HUES6 (cell line): Measurements from ENCODE around the gene ZNF223.
A peak's percentile ranks its signal among the peaks of the same experiment; 100 is the strongest.

Experiments used
- H3K27ac ChIP-seq: 2 replicates; pipeline ENCODE4 v1.7.0; 2013; ENCODE audit warnings: low read depth, mild to moderate bottlenecking, low read length, inconsistent platforms
- H3K27me3 ChIP-seq: 2 replicates; pipeline ENCODE4 v1.6.1; 2013; ENCODE audit warnings: low read length; ENCODE audit not compliant: control insufficient read depth, insufficient read depth
- H3K36me3 ChIP-seq: 2 replicates; pipeline ENCODE4 v1.6.1; 2013; ENCODE audit warnings: low read length; ENCODE audit not compliant: control insufficient read depth, insufficient read depth
- H3K4me1 ChIP-seq: 2 replicates; pipeline ENCODE4 v1.6.1; 2013; ENCODE audit warnings: low read length; ENCODE audit not compliant: control insufficient read depth, insufficient read depth
- H3K4me3 ChIP-seq: 2 replicates; pipeline ENCODE4 v1.5.1; 2013; ENCODE audit warnings: low read depth, low read length
- H3K9ac ChIP-seq: one replicate; pipeline ENCODE4 v1.6.1; 2013; ENCODE audit warnings: mild to moderate bottlenecking, low read length
- H3K9me3 ChIP-seq: 2 replicates; pipeline ENCODE4 v1.6.1; 2013; ENCODE audit warnings: low read depth, low read length; ENCODE audit not compliant: control insufficient read depth, insufficient read depth

ZNF223 gene

GRCh38 chr19:44025217-44025936, 26.5 kb upstream of the ZNF223 start, which contains the start of gene ZNF222:
TSS of gene ZNF222 (plus strand) at chr19:44025379. CDS start at chr19:44025437, 58 bp downstream.
- H3K9me3 ChIP-seq, result peaks cover 11% of the 10 kb centered on the region
- H3K36me3 ChIP-seq, result peaks cover 38% of the 10 kb centered on the region
- H3K27me3 ChIP-seq, result peaks cover 9% of the 10 kb centered on the region
- peak within 1 kb of the TSS; percentile 74 for H3K9ac ChIP-seq
- H3K4me1 ChIP-seq, result no peaks in the 10 kb centered on the region
- H3K4me3 ChIP-seq, result peak within 1 kb of the TSS; percentile 94
- H3K27ac ChIP-seq, result no peak within 1 kb of the TSS

GRCh38 chr19:44026622-44027021, 25.2 kb upstream of the ZNF223 start:
- Histone ChIP-seq H3K4me3 (no peak overlapping the region), H3K27ac (no peak overlapping the region), H3K9ac (no peak overlapping the region), H3K4me1 (no peaks in the 10 kb centered on the region), H3K36me3 (peaks cover 50% of the 10 kb centered on the region), H3K27me3 (no peaks in the 10 kb centered on the region; the same call in none of the 2 replicates), H3K9me3 (peaks cover 21% of the 10 kb centered on the region)

- Histone ChIP-seq H3K9me3 (peaks cover 40% of the 10 kb centered on the region), H3K4me1 (no peaks in the 10 kb centered on the region), H3K9ac (no peak overlapping the region), H3K36me3 (peaks cover 57% of the 10 kb centered on the region), H3K27ac (no peak overlapping the region), H3K27me3 (no peaks in the 10 kb centered on the region), H3K4me3 (no peak overlapping the region)
These were observed 19.7 kb upstream of the ZNF223 start for GRCh38 chr19:44032001-44032610.

- peaks cover 7% of the 10 kb centered on the region for H3K9me3 ChIP-seq
- no peaks in the 10 kb centered on the region; the same call in 1 of the 2 replicates for H3K27me3 ChIP-seq
- no peaks in the 10 kb centered on the region for H3K36me3 ChIP-seq
- no peak overlapping the region for H3K9ac ChIP-seq
- no peak overlapping the region for H3K4me3 ChIP-seq
- H3K4me1 ChIP-seq, result no peaks in the 10 kb centered on the region
- H3K27ac ChIP-seq, result no peak overlapping the region
These were observed 9.7 kb upstream of the ZNF223 start for GRCh38 chr19:44042147-44042546.

GRCh38 chr19:44050740-44051649, 841 bp upstream of the ZNF223 start:
- Histone ChIP-seq H3K4me3 (peak overlapping the region; percentile 91), H3K9ac (no peak overlapping the region), H3K4me1 (peaks cover 5% of the 10 kb centered on the region), H3K9me3 (no peaks in the 10 kb centered on the region), H3K36me3 (peaks cover 6% of the 10 kb centered on the region; the same call in 1 of the 2 replicates), H3K27ac (no peak overlapping the region), H3K27me3 (no peaks in the 10 kb centered on the region)

- Histone ChIP-seq H3K9me3 (no peaks in the 10 kb centered on the region), H3K36me3 (peaks cover 40% of the 10 kb centered on the region), H3K27ac (no peak overlapping the region), H3K4me1 (peaks cover 5% of the 10 kb centered on the region), H3K27me3 (no peaks in the 10 kb centered on the region), H3K9ac (no peak overlapping the region), H3K4me3 (no peak overlapping the region)
These were observed 4.0 kb downstream of the ZNF223 start for GRCh38 chr19:44055870-44056269.

- H3K4me1 ChIP-seq, result no peaks in the 10 kb centered on the region
- no peaks in the 10 kb centered on the region for H3K9me3 ChIP-seq
- H3K27me3 ChIP-seq, result no peaks in the 10 kb centered on the region
- peaks cover 70% of the 10 kb centered on the region for H3K36me3 ChIP-seq
- no peak overlapping the region for H3K4me3 ChIP-seq
- H3K9ac ChIP-seq, result no peak overlapping the region
- H3K27ac ChIP-seq, result no peak overlapping the region
These were observed 7.4 kb downstream of the ZNF223 start for GRCh38 chr19:44059229-44059628.

- Histone ChIP-seq H3K4me3 (no peak overlapping the region), H3K36me3 (peaks cover 77% of the 10 kb centered on the region), H3K27ac (no peak overlapping the region), H3K4me1 (no peaks in the 10 kb centered on the region), H3K27me3 (no peaks in the 10 kb centered on the region), H3K9ac (no peak overlapping the region), H3K9me3 (peaks cover 5% of the 10 kb centered on the region)
These were observed 9.2 kb downstream of the ZNF223 start for GRCh38 chr19:44061038-44061437.

- no peak overlapping the region for H3K9ac ChIP-seq
- H3K36me3 ChIP-seq, result peaks cover 63% of the 10 kb centered on the region
- H3K27ac ChIP-seq, result no peak overlapping the region
- H3K27me3 ChIP-seq, result no peaks in the 10 kb centered on the region
- H3K4me3 ChIP-seq, result no peak overlapping the region
- peaks cover 20% of the 10 kb centered on the region for H3K9me3 ChIP-seq
- peaks cover 3% of the 10 kb centered on the region; the same call in 1 of the 2 replicates for H3K4me1 ChIP-seq
These were observed 14.5 kb downstream of the ZNF223 start for GRCh38 chr19:44066305-44066704.

- Histone ChIP-seq H3K27ac (no peak overlapping the region), H3K27me3 (peaks cover 6% of the 10 kb centered on the region), H3K9me3 (peaks cover 20% of the 10 kb centered on the region), H3K9ac (no peak overlapping the region), H3K36me3 (peaks cover 35% of the 10 kb centered on the region), H3K4me3 (no peak overlapping the region), H3K4me1 (peaks cover 11% of the 10 kb centered on the region)
These were observed 17.6 kb downstream of the ZNF223 start for GRCh38 chr19:44069415-44069814.
